Stimulated activated CD4-positive, alpha-beta T cell treated with anti-CD3 and anti-CD28 coated beads, TNF-alpha, amount 100 ng/mL, for 4 hours (primary cell): ENCODE measurements around the gene SLC8A1.

Experiments
- DNase-seq, 3 experiments: peaks; one replicate each; pipeline ENCODE4 v3.0.0-alpha.2; 2020; ENCODE audit warnings: low read depth in 3 of 3

SLC8A1 gene

DNA sequence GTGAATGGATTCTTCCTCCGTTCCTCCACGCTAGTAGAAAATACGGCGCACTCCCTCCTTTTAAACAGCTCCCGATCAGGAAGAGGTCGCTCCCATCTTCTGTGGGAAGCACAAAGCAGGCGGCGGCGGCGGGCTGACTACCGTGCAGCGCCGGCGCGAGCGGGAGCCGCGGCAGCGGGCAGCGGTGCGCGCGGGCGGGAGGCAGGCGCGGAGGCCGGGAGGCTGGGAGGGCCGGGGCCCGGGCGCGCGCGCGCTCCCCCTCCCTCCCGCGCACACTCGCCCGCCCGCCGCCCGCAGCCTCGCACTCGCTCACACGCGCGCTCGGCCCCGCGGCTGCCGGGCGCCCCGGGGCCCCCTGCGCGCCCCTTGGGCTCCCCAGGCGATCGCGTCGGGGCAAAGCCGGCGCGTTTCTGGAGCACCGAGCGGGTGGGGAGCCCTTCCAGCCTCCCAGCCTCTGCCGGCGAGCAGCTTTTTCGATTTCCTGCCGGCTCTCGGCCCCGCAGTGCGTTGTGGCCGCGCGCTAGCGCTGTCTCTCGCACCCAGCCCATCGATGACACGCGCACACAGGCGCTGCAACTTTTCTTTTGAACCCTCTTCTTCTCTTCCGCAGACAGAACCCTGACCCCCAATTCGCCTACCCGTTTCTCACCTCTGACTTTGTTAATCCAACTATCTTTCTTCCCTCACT, at the start of gene SLC8A1:
SLC8A1 (minus strand) TSS at position 173 of the 688 bp plus-strand sequence.
- DNase-seq = no peak

GRCh38 chr2:40499437-40499836, 47.5 kb upstream of the SLC8A1 start:
- DNase-seq = no peak

GRCh38 chr2:40497251-40497859, 45.5 kb upstream of the SLC8A1 start:
- no peak for DNase-seq

DNA sequence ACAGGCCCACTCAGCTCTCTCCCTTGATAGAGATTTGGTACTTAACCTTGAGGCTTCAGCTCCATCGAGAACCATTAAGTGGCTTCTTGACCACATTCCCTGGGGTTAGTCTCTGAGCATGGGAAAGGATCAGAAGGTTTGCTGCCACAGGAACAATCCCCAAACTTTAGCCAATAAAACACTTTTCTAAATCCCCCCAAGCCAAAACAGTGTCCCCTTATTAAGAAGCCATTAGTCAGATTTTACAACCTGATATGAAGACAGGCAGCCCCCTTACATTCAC, 37.7 kb upstream of the SLC8A1 start:
- DNase-seq = no peak

DNA sequence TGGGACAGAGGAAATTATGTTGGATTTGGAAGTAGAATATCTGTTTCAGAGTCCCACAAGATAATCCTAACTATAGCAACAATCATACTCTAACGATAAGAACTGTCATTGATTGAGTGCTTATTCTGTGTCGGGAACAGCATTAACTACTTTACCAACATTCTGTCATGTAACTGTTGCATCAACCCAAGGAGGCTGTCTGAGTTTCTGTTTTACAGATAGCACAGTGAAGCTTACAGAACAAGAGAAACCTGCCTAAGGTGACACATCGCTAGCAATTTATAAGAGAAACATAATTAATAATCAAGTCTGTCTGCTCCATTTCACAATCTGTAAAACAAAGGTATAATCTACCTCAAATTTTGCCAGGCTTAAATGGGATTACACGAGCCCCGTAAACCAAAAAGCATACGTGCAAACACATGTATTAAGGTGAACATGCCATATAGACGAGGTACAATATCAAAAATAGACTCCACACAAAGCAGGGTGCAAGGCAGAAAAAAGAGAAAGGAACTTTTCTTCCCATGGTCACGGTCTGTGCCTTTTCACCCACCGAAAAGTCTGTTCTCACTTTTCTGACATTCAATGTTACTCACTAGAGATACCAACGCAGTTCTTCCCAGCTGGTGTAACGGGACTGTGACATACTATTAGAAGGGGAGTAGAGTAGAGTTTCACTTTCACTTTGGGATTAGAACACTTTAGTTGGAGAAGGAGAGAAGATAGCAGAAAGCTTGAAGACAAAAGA, 37.2 kb upstream of the SLC8A1 start:
- no peak for DNase-seq

- no peak for DNase-seq
Observed at GRCh38 chr2:40488101-40488601, 36.3 kb upstream of the SLC8A1 start.

GRCh38 chr2:40487602-40488001, 35.7 kb upstream of the SLC8A1 start:
- no peak for DNase-seq

DNA sequence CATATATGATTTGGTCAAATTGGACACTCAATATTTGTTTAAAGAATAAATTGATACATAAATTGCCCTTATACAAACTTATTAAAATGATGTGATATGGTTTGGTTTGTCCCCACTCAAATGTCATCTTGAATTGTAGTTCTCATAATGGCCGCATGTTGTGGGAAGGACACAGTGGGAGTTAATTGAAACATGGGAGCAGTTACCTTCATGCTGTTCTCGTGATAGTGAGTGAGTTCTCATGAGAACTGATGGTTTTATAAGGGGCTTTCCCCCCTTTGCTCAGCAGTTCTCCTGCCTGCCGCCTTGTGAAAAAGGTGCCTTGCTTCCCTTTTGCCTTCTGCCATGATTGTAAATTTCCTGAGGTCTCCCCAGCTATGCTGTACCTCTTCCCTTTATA, 34.0 kb upstream of the SLC8A1 start:
- no peak for DNase-seq

GRCh38 chr2:40485318-40485717, 33.4 kb upstream of the SLC8A1 start:
- DNase-seq = no peak

- DNase-seq = no peak
Observed at GRCh38 chr2:40483549-40484243, 31.8 kb upstream of the SLC8A1 start.

DNA sequence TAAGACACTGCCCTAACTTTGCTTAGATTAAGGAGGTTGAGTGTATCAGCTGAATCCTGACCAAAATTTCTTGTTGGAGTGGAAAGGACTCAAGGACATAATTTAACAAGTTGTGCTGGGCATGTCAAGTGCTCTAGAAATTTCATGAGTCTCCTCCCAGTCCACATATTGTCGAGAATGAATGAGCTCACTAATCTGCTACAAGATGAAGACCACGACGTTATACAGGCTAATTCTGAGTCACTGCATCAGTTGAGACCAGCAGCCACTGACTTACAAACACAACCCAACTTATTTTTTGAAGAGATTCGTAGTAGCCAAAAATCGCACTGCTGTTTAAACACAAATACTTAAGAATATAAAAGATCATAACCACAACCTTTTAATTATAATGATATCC, 28.7 kb upstream of the SLC8A1 start:
- no peak for DNase-seq

GRCh38 chr2:40480073-40480472, 28.2 kb upstream of the SLC8A1 start:
- DNase-seq = no peak

- no peak for DNase-seq
Observed at GRCh38 chr2:40477361-40477760, 25.5 kb upstream of the SLC8A1 start.

DNA sequence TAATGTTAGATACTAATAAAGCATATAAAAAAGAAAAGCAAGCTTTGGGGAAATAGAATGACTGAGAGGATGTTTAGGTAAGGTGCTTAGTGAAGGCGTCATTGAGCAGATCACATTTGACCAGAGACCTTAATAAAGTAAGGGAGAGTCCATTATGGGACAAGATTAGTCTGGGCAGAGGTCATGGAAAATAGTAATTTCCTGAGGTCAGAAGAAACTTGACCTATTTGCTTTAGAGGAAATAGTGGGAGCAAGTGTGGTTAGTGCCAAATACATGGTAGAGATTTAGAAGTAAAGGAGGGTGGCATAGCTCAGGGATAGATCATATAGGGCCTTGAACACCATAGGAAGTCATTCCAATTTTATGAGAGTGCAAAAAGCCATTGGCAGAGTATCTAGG, 24.5 kb upstream of the SLC8A1 start:
- no peak for DNase-seq

DNA sequence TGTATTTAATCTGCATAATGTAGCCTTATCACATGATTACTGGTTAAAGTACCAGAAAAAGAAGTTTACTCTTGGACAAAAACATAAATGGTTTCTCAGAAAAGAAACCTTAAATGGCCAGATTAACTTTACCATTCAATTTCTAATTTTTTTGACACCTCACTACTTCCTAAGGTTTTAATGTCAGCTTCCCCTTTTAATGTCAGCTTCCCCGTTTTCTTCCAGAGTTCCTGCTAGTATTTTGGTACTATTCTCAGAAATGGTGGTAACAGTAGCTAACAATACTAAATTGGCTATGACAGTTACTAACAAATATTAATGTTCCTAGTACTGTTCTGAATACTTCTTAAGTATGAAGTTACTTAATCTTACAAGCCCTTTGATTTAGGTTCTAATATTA, 22.4 kb upstream of the SLC8A1 start:
- DNase-seq = no peak

GRCh38 chr2:40471866-40472265, 20.0 kb upstream of the SLC8A1 start:
- DNase-seq = no peak

DNA sequence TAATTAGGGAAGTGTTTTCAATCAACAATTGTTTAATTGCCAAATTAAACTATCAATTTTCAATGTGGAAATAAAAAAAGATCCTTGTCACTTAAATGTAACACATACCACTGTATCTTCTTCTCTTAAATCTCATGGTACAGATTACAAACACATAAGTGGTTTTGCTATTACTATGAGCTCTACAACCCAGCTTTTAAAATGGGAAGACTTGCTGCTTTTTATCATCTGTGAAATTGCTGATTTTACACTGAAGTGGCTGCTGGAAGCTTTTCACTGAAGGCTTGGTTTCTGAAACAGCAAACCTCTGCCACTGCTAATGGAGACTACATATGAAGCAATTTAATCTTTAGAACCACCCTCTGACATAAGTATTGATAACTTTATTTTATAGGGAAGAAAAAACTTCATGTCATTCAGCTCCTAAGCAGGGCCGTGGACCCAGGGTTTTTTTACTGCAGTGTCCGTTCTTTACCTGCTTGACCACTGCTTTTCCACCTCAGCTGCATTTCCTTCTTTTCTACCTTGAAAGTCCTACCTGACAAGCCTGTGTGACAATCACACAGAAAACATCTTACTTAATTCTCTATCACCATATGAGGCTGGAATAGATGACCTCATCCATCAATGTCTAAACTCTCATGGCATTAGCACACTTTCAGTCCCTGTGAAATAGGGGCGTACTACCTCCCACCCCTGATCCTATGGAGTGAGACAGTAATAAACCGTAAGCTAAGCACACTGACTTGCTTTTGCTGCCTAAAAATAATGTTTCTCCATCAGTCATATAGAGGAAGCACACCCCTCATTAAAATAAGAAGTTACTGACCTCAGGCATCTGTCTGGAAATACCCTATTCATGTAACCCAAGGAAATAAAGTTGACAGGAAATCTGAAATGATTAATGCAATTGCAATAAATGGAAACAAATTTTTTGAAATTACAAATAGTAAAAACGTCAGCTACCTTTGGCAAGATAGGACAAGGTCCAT, 19.2 kb upstream of the SLC8A1 start:
- no peak for DNase-seq

- DNase-seq = no peak
Observed at GRCh38 chr2:40466935-40467572, 15.2 kb upstream of the SLC8A1 start.

GRCh38 chr2:40466332-40466906, 14.5 kb upstream of the SLC8A1 start:
- DNase-seq = no peak

DNA sequence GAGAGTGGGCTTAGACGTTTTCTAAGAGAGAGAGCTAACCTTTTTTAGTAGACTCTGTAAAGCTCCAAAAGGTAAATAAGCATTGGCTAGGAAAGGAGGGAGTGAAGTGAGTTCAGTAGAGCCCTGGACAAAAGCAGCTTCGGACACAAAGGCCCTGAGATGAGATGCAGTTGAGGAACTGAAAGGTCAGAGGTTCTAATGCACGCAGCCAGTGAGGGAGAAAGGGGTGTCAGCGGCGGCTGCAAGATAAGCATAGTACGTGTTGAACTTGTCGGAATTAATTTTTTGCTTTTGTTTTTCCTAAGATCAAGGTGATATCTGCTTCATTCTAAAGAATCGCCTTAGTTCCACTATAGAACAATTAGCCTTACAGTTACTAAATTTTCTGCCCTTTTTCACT, 11.2 kb upstream of the SLC8A1 start:
- no peak for DNase-seq
